ENCODE results near the gene GOLGA8B.

GRCh38 chr15:34619151-34619550 is 35.7 kb upstream of the GOLGA8B start:
- TF ChIP-seq CTCF (IDR thresholded peaks at IDR 0.05; ENCODE audit: insufficient read depth, low read length, poor library complexity, severe bottlenecking) (no peak), EZH2phosphoT487 (conservative IDR thresholded peaks at IDR 0.05; ENCODE audit: low read length) (no peak)
